SK-N-SH treated with all-trans-retinoic acid at 6 μM for 48 hours (cell line): Measurements from ENCODE around the gene MYO15A.

ENCODE experiments used
- ATAC-seq: fragments of 200-7000 bp; cut with Tn5 transposase; 3 replicates; pipeline ENCODE4 v1.9.1; 2020; ENCODE audit warnings: mild to moderate bottlenecking, moderate library complexity
- ARNTL ChIP-seq: fragments of 450-650 bp; formaldehyde crosslinking; IDR thresholded peaks from 2 replicates; pipeline ENCODE4 v1.5.0; 2020; ENCODE audit warnings: low read depth, mild to moderate bottlenecking, moderate library complexity, borderline replicate concordance
- BACH2 ChIP-seq: fragments of 250-450 bp; sonication (Bioruptor Pico); IDR thresholded peaks from 2 replicates; pipeline ENCODE4 v1.9.0; 2021; ENCODE audit warnings: mild to moderate bottlenecking, borderline replicate concordance
- CSDC2 ChIP-seq: fragments of 250-450 bp; sonication (Bioruptor Pico); IDR thresholded peaks from 2 replicates; pipeline ENCODE4 v1.5.0; 2020; ENCODE audit warnings: mild to moderate bottlenecking, moderate library complexity
- ESRRG ChIP-seq: fragments of 250-450 bp; sonication (Bioruptor Pico); IDR thresholded peaks from 2 replicates; pipeline ENCODE4 v1.6.1; 2021; ENCODE audit warnings: mild to moderate bottlenecking
- GLIS3 ChIP-seq: fragments of 250-450 bp; sonication (Bioruptor Pico); IDR thresholded peaks from 2 replicates; pipeline ENCODE4 v1.5.0; 2020; ENCODE audit warnings: mild to moderate bottlenecking, moderate library complexity
- ISL1 ChIP-seq: fragments of 250-450 bp; sonication (Bioruptor Pico); IDR thresholded peaks from 2 replicates; pipeline ENCODE4 v2.1.2; 2022; ENCODE audit warnings: mild to moderate bottlenecking, moderate library complexity
- PPARA ChIP-seq: fragments of 250-450 bp; sonication (Bioruptor Pico); IDR thresholded peaks from 2 replicates; pipeline ENCODE4 v1.5.0; 2020; ENCODE audit warnings: mild to moderate bottlenecking, borderline replicate concordance
- RARB ChIP-seq: fragments of 250-450 bp; sonication (Bioruptor Pico); IDR thresholded peaks from 2 replicates; pipeline ENCODE4 v1.8.0; 2021; ENCODE audit warnings: mild to moderate bottlenecking, moderate library complexity
- SNAI2 ChIP-seq: fragments of 250-450 bp; sonication (Bioruptor Pico); IDR thresholded peaks from 2 replicates; pipeline ENCODE4 v1.5.0; 2020; ENCODE audit warnings: mild to moderate bottlenecking, moderate library complexity
- TOX ChIP-seq: fragments of 250-450 bp; sonication (Bioruptor Pico); IDR thresholded peaks from 2 replicates; pipeline ENCODE4 v1.8.0; 2021; ENCODE audit warnings: mild to moderate bottlenecking, moderate library complexity, borderline replicate concordance
- ZC3H10 ChIP-seq: fragments of 250-450 bp; sonication (Bioruptor Pico); IDR thresholded peaks from 2 replicates; pipeline ENCODE4 v1.5.1; 2021; ENCODE audit warnings: mild to moderate bottlenecking, moderate library complexity
- ZFP3 ChIP-seq: fragments of 250-450 bp; sonication (Bioruptor Pico); IDR thresholded peaks from 2 replicates; pipeline ENCODE4 v1.5.0; 2020; ENCODE audit warnings: mild to moderate bottlenecking, moderate library complexity
- ZFP30 ChIP-seq: fragments of 450-650 bp; formaldehyde crosslinking; IDR thresholded peaks from 2 replicates; pipeline ENCODE4 v1.5.0; 2022; ENCODE audit warnings: mild to moderate bottlenecking, moderate library complexity
- ZNF565 ChIP-seq: fragments of 450-650 bp; formaldehyde crosslinking; conservative IDR thresholded peaks from 2 replicates; pipeline ENCODE4 v1.5.0; 2020; ENCODE audit warnings: low read depth, mild to moderate bottlenecking, moderate library complexity
- ZNF70 ChIP-seq: fragments of 450-650 bp; formaldehyde crosslinking; IDR thresholded peaks from 2 replicates; pipeline ENCODE4 v1.5.0; 2020; ENCODE audit warnings: mild to moderate bottlenecking, moderate library complexity
- TF ChIP-seq, protein P1 (sequence below): fragments of 250-450 bp; sonication (Bioruptor Pico); IDR thresholded peaks from 2 replicates; pipeline ENCODE4 v1.8.0; 2020; ENCODE audit warnings: mild to moderate bottlenecking, moderate library complexity, borderline replicate concordance
- TF ChIP-seq, protein P2 (sequence below): fragments of 250-450 bp; sonication (Bioruptor Pico); IDR thresholded peaks from 2 replicates; pipeline ENCODE4 v1.8.0; 2021; ENCODE audit warnings: low read depth, mild to moderate bottlenecking, moderate library complexity, borderline replicate concordance
- TF ChIP-seq, protein P3 (sequence below): fragments of 250-450 bp; sonication (Bioruptor Pico); IDR thresholded peaks from 2 replicates; pipeline ENCODE4 v1.5.1; 2021; ENCODE audit warnings: mild to moderate bottlenecking, moderate library complexity
- TF ChIP-seq, protein P4 (sequence below): fragments of 250-450 bp; sonication (Bioruptor Pico); IDR thresholded peaks from 2 replicates; pipeline ENCODE4 v1.5.1; 2020; ENCODE audit warnings: low read depth, mild to moderate bottlenecking, moderate library complexity

MYO15A gene

DNA sequence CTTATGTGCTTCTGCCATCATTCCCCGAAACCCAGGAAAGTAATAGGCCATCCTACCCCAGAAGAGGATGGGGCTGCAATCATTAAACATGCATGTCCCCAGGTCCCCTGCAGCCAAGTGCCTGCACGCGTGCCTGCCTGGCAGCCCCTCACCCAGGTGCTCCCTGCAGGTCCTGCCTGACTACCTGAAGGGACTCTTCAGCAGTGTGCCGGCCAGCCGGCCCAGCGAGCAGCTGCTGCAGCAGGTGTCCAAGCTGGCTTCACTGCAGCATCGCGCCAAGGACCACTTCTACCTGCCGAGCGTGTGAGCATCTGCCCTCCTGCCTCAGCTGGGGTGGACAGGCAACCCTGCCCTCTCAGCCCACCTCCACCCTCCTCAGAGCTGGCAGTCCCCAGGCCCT, 58.9 kb downstream of the MYO15A start (continued):
- TF ChIP-seq, protein P1, sequence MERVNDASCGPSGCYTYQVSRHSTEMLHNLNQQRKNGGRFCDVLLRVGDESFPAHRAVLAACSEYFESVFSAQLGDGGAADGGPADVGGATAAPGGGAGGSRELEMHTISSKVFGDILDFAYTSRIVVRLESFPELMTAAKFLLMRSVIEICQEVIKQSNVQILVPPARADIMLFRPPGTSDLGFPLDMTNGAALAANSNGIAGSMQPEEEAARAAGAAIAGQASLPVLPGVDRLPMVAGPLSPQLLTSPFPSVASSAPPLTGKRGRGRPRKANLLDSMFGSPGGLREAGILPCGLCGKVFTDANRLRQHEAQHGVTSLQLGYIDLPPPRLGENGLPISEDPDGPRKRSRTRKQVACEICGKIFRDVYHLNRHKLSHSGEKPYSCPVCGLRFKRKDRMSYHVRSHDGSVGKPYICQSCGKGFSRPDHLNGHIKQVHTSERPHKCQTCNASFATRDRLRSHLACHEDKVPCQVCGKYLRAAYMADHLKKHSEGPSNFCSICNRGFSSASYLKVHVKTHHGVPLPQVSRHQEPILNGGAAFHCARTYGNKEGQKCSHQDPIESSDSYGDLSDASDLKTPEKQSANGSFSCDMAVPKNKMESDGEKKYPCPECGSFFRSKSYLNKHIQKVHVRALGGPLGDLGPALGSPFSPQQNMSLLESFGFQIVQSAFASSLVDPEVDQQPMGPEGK (CRISPR knock-in tag) = no peak
- TF ChIP-seq ZFP3 (CRISPR knock-in tag) (no peak), GLIS3 (CRISPR knock-in tag) (no peak), ZFP30 (CRISPR knock-in tag) (no peak), ZNF565 (CRISPR knock-in tag) (no peak)

DNA sequence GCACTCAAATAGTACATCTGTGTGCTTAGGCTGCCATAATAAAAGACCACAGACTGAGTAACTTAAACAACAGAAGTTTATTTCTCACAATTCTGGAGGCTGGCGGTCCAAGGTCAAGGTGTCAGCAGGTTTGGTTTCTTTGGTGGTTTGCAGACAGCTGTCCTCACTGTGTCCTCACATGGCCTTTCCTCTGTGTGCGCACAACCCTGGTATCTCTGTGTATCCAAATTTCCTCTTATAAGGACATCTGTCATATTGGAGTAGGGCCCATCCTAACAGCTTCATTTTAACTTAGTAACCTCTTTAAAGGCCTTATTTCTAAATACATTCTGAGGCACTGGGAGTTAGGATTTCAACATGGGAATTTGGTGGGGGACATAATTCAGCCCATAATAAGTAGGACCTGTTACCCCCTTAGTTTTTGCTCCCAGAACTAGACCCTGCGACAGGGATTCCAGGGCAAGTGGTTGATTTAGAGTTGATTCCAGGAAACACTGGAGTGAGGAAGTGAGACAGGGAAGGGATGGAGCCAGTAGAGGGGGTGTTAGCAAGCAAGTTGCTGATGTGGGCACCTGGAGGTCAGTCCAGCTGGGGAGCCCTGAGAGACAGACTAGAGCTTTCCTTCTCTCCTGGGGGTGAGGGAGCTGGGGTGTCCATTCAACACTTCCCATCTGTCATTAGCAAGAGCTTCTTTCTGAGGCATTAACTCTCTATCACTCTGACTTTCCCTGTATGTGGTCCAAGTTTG, 64.1 kb downstream of the MYO15A start:
- no peak for TF ChIP-seq ZNF565 (CRISPR knock-in tag)
- TF ChIP-seq, protein P2, sequence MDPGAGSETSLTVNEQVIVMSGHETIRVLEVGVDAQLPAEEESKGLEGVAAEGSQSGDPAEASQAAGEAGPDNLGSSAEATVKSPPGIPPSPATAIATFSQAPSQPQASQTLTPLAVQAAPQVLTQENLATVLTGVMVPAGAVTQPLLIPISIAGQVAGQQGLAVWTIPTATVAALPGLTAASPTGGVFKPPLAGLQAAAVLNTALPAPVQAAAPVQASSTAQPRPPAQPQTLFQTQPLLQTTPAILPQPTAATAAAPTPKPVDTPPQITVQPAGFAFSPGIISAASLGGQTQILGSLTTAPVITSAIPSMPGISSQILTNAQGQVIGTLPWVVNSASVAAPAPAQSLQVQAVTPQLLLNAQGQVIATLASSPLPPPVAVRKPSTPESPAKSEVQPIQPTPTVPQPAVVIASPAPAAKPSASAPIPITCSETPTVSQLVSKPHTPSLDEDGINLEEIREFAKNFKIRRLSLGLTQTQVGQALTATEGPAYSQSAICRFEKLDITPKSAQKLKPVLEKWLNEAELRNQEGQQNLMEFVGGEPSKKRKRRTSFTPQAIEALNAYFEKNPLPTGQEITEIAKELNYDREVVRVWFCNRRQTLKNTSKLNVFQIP = no peak
- TF ChIP-seq, protein P3, sequence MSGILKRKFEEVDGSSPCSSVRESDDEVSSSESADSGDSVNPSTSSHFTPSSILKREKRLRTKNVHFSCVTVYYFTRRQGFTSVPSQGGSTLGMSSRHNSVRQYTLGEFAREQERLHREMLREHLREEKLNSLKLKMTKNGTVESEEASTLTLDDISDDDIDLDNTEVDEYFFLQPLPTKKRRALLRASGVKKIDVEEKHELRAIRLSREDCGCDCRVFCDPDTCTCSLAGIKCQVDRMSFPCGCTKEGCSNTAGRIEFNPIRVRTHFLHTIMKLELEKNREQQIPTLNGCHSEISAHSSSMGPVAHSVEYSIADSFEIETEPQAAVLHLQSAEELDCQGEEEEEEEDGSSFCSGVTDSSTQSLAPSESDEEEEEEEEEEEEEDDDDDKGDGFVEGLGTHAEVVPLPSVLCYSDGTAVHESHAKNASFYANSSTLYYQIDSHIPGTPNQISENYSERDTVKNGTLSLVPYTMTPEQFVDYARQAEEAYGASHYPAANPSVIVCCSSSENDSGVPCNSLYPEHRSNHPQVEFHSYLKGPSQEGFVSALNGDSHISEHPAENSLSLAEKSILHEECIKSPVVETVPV = no peak
- no peak for TF ChIP-seq ARNTL
- no peak for TF ChIP-seq PPARA
- TF ChIP-seq GLIS3 (CRISPR knock-in tag) = no peak
- no peak for TF ChIP-seq ZNF70
- ATAC-seq = no peak

DNA sequence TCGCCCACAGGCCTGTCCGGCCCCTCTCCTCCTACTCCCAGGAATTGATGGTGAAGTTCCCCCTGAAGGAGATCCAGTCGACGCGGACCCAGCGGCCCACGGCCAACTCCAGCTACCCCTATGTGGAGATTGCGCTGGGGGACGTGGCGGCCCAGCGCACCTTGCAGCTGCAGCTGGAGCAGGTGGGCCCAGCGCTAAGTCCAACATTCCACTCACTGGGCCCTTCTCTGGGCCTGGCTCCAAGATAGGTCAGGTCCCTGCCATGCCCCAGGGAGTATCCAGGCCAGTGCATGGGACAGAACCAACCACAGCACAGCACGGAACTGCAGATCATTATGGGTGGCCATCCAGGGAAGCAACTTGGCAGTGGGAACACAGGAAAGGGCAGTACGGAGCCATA, 65.2 kb downstream of the MYO15A start:
- no peak for ATAC-seq
- TF ChIP-seq ESRRG (CRISPR knock-in tag) (no peak), ARNTL (no peak), CSDC2 (no peak), RARB (CRISPR knock-in tag) (no peak), ZNF70 (no peak), TOX (no peak), ZC3H10 (CRISPR knock-in tag) (no peak), ZNF565 (CRISPR knock-in tag) (no peak), BACH2 (no peak), ISL1 (no peak), SNAI2 (CRISPR knock-in tag) (no peak)
- TF ChIP-seq, protein P4, sequence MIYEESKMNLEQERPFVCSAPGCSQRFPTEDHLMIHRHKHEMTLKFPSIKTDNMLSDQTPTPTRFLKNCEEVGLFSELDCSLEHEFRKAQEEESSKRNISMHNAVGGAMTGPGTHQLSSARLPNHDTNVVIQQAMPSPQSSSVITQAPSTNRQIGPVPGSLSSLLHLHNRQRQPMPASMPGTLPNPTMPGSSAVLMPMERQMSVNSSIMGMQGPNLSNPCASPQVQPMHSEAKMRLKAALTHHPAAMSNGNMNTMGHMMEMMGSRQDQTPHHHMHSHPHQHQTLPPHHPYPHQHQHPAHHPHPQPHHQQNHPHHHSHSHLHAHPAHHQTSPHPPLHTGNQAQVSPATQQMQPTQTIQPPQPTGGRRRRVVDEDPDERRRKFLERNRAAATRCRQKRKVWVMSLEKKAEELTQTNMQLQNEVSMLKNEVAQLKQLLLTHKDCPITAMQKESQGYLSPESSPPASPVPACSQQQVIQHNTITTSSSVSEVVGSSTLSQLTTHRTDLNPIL (CRISPR knock-in tag) = no peak
- TF ChIP-seq, protein P3 = no peak
- TF ChIP-seq, protein P1 (CRISPR knock-in tag) = no peak
- TF ChIP-seq, protein P2 = no peak
